SK-N-MC (cell line): Measurements from ENCODE around the gene ANGPTL2.

Source experiments
- EZH2 ChIP-seq: fragments of 200-600 bp; sonication (generic); IDR thresholded peaks from one replicate; pipeline ENCODE4 v1.6.1; 2017; ENCODE audit warnings: antibody characterized with exemption
- FOXP2 ChIP-seq: optimal IDR thresholded peaks from 2 replicates; pipeline ENCODE3; 2011; ENCODE audit warnings: mild to moderate bottlenecking, moderate library complexity; ENCODE audit not compliant: insufficient read depth; ENCODE audit errors: extremely low read length, control extremely low read depth
- POLR2AphosphoS5 ChIP-seq: IDR thresholded peaks from 2 replicates; pipeline ENCODE4 v1.6.1; 2012; ENCODE audit warnings: mild to moderate bottlenecking, low read depth, low read length, borderline replicate concordance

GRCh38 chr9:127148014-127148413 is 25.6 kb upstream of the ANGPTL2 start:
- TF ChIP-seq EZH2 (no peak), POLR2AphosphoS5 (no peak), FOXP2 (no peak)
